Activated CD4-positive, alpha-beta T cell treated with anti-CD3 and anti-CD28 coated beads, Interleukin-2, amount 10 ng/mL, durations not matched to agents 7 days and 5 days (primary cell): Measurements from ENCODE around the gene NCKAP1. TPM values are rescaled to one million over a fixed set of nuclear protein-coding genes. Genes with fewer than 3 reads are reported as not detected.

Experiments
- CTCF ChIA-PET: fragments of 350-600 bp; sonication (Branson Sonifier 250); formaldehyde crosslinking; loops from one replicate; lab custom pipeline; 2021; ENCODE audit warnings: antibody characterized with exemption; lab: Charles Lee
- POLR2A ChIA-PET: fragments of 350-600 bp; sonication (Branson Sonifier 250); formaldehyde crosslinking; loops from one replicate; lab custom pipeline; 2021; ENCODE audit warnings: antibody characterized with exemption; lab: Charles Lee
- DNase-seq: peaks from one replicate; pipeline ENCODE4 v3.0.0-alpha.2; 2020
- H3K27ac Mint-ChIP-seq: one replicate; pipeline ENCODE4 v1.8.0; 2021; ENCODE audit warnings: mild to moderate bottlenecking, moderate library complexity, mixed read lengths
- H3K27me3 Mint-ChIP-seq: one replicate; pipeline ENCODE4 v1.8.0; 2021; ENCODE audit warnings: mixed read lengths
- H3K36me3 Mint-ChIP-seq: one replicate; pipeline ENCODE4 v1.8.0; 2021; ENCODE audit warnings: low read depth, mixed read lengths
- H3K4me1 Mint-ChIP-seq: one replicate; pipeline ENCODE4 v1.8.0; 2021; ENCODE audit warnings: mixed read lengths
- H3K4me3 Mint-ChIP-seq: one replicate; pipeline ENCODE4 v1.8.0; 2021; ENCODE audit warnings: mild to moderate bottlenecking, moderate library complexity, mixed read lengths
- H3K9me3 Mint-ChIP-seq: one replicate; pipeline ENCODE4 v1.8.0; 2021; ENCODE audit warnings: mixed read lengths
- total RNA-seq, 2 experiments: library from RNA; stranded (reverse); gene quantifications; one replicate each; pipeline ENCODE4 v1.2.3, GENCODE V29; 2021

NCKAP1 gene
- under 1 TPM; 0.87 to 0.92 TPM for total RNA-seq

GRCh38 chr2:183038341-183039300, at the start of gene NCKAP1:
NCKAP1 (minus strand) TSS chr2:183038457; CDS start chr2:183038099, 358 bp downstream.
- no peaks in the 10 kb centered on the region for H3K36me3 Mint-ChIP-seq
- peak within 1 kb of the TSS; percentile 75 for H3K4me3 Mint-ChIP-seq
- H3K4me1 Mint-ChIP-seq: peaks cover 28% of the 10 kb centered on the region
- no peaks in the 10 kb centered on the region for H3K9me3 Mint-ChIP-seq
- H3K27ac Mint-ChIP-seq: peak within 1 kb of the TSS; percentile 64
- peaks cover 73% of the 10 kb centered on the region for H3K27me3 Mint-ChIP-seq
- ChIA-PET CTCF (no interaction called here), POLR2A (no interaction called here)
- peak; percentile 73 for DNase-seq

DNA sequence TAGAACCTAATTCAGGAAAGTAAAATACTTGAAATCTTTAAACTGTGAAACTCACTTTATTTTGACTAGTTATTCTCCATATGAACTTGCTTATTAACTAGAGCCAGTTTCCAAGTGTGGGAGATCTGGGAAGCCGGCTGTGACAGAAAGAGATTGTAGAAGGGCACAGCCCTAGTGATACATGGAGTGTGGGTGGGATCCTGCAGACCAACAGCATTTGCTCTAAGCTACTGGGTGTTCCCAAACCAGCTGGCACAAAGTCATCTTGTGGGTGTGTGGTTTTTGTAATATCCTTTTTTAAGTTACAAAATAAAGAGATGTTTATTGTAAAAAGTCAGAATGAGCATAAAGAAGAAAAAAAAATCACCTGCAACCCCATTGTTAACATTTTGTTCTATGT, 43.7 kb upstream of the NCKAP1 start:
- Mint-ChIP-seq H3K27ac (no peak overlapping the region), H3K9me3 (no peaks in the 10 kb centered on the region), H3K4me3 (no peak overlapping the region), H3K4me1 (peaks cover 14% of the 10 kb centered on the region), H3K27me3 (peaks cover 3% of the 10 kb centered on the region), H3K36me3 (no peaks in the 10 kb centered on the region)
- CTCF ChIA-PET: interaction anchor here (0.7 kb wide), 1 partner anchor 28 kb away, joined by 3 read pairs; no protein-coding TSS in a partner anchor
- POLR2A ChIA-PET: no interaction called here
- no peak for DNase-seq

GRCh38 chr2:183079139-183079775, 41.0 kb upstream of the NCKAP1 start:
- H3K27ac Mint-ChIP-seq: peak overlapping the region; percentile 65
- DNase-seq: no peak
- POLR2A ChIA-PET: interaction anchor here (1.2 kb wide), 1 partner anchor 364 kb away, joined by 3 read pairs; no protein-coding TSS in a partner anchor
- peak overlapping the region; percentile 82 for H3K4me3 Mint-ChIP-seq
- H3K9me3 Mint-ChIP-seq: no peaks in the 10 kb centered on the region
- H3K36me3 Mint-ChIP-seq: no peaks in the 10 kb centered on the region
- peaks cover 3% of the 10 kb centered on the region for H3K27me3 Mint-ChIP-seq
- CTCF ChIA-PET: interaction anchor here (0.7 to 1.4 kb wide), 3 partner anchors 14 to 324 kb away, joined by 3 to 4 read pairs (median 3); no protein-coding TSS in a partner anchor
- peaks cover 14% of the 10 kb centered on the region for H3K4me1 Mint-ChIP-seq

- Mint-ChIP-seq H3K4me1 (peaks cover 14% of the 10 kb centered on the region), H3K9me3 (no peaks in the 10 kb centered on the region), H3K27me3 (peaks cover 3% of the 10 kb centered on the region), H3K27ac (peak within 1 kb of the TSS; percentile 65), H3K36me3 (no peaks in the 10 kb centered on the region), H3K4me3 (peak within 1 kb of the TSS; percentile 82)
- CTCF ChIA-PET: interaction anchor here (0.7 to 1.4 kb wide), 3 partner anchors 13 to 323 kb away, joined by 3 to 4 read pairs (median 3); no protein-coding TSS in a partner anchor
- peak; percentile 83 for DNase-seq
- POLR2A ChIA-PET: interaction anchor here (1.2 kb wide), 1 partner anchor 363 kb away, joined by 3 read pairs; no protein-coding TSS in a partner anchor
Observed at GRCh38 chr2:183078464-183079138, 40.3 kb upstream of the NCKAP1 start, which contains the start of gene DUSP19. DUSP19 (plus strand) TSS chr2:183078747; CDS start chr2:183078934, 187 bp downstream.

- DNase-seq: peak; percentile 9
- no peaks in the 10 kb centered on the region for H3K36me3 Mint-ChIP-seq
- peak overlapping the region; percentile 65 for H3K27ac Mint-ChIP-seq
- peak overlapping the region; percentile 82 for H3K4me3 Mint-ChIP-seq
- ChIA-PET CTCF (interaction anchor here (1.4 kb wide), 1 partner anchor 13 kb away, joined by 3 read pairs; no protein-coding TSS in a partner anchor), POLR2A (interaction anchor here (1.2 kb wide), 1 partner anchor 363 kb away, joined by 3 read pairs; no protein-coding TSS in a partner anchor)
- H3K9me3 Mint-ChIP-seq: no peaks in the 10 kb centered on the region
- H3K4me1 Mint-ChIP-seq: peaks cover 14% of the 10 kb centered on the region
- peaks cover 3% of the 10 kb centered on the region for H3K27me3 Mint-ChIP-seq
Observed at GRCh38 chr2:183078163-183078463, 39.9 kb upstream of the NCKAP1 start.

DNA sequence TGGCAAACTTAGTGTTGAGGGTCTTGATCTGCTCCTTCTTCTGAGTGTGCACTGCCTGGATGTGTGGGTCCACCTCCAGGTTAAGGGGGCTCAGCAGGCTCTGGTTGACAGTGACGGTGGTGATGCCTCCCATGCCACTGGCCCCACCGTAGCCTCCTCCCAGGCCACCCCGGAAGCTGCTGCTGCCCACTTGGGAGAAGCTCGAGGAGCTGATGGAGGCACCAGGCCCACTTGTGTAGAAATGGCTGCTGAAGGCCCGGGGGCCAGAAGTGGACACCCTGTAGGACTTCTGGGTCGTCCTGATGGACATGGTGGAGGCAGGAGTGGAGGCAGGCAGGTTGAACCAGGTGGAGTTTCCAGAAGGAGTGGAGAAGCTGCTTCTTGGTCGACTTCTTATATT, 33.9 kb upstream of the NCKAP1 start:
- H3K27me3 Mint-ChIP-seq: no peaks in the 10 kb centered on the region
- no peaks in the 10 kb centered on the region for H3K4me1 Mint-ChIP-seq
- H3K27ac Mint-ChIP-seq: no peak overlapping the region
- no peak overlapping the region for H3K4me3 Mint-ChIP-seq
- H3K9me3 Mint-ChIP-seq: no peaks in the 10 kb centered on the region
- no peak for DNase-seq
- ChIA-PET CTCF (interaction anchor here (0.6 to 0.8 kb wide), 2 partner anchors 19 to 36 kb away, joined by 3 read pairs; no protein-coding TSS in a partner anchor), POLR2A (no interaction called here)
- H3K36me3 Mint-ChIP-seq: no peaks in the 10 kb centered on the region

DNA sequence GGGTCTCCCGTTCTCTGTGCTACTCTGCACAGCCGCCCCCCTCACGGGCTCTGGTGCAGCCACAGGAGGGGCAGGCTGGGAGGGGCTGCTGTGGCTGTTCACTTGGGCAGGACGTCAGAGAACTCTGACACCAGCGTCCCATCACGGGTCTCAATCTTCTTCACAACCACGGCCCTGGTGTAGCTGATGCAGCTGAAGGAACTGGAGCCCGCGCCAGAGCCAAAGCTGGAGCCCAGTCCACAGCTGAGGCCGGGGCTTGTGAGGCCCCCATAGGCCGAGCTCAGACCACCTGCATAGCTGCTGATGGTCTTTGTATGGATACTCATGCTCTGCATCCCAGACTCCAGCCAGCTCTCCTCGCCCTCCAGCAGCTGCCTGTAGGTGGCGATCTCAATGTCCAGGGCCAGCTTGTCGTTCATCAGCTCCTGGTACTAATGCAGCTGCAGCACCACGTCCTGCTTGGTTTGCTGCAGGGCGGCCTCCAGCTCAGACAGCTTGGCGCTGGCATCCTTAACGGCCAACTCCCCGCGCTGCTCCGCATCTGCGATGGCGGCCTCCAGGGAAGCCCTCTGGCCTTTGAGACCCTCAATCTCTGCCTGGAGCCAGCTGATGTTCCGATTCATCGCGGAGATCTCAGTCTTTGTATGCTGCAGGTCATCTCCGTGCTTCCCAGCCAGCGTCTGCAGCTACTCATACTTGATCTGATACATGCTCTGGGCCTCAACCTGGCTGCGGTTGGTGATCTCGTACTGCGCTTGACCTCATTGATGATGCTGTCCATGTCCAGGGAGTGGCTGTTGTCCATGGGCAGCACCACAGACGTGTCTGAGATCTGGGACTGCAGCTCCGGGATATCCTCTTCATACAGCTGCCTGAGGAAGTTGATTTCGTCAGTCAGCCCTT, 32.9 kb upstream of the NCKAP1 start:
- Mint-ChIP-seq H3K9me3 (no peaks in the 10 kb centered on the region), H3K4me1 (no peaks in the 10 kb centered on the region), H3K27me3 (no peaks in the 10 kb centered on the region), H3K4me3 (no peak overlapping the region), H3K27ac (no peak overlapping the region), H3K36me3 (no peaks in the 10 kb centered on the region)
- ChIA-PET POLR2A (no interaction called here), CTCF (interaction anchor here (0.5 to 0.6 kb wide), 3 partner anchors 70 to 833 kb away, joined by 3 to 5 read pairs (median 4); no protein-coding TSS in a partner anchor)
- DNase-seq: no peak

DNA sequence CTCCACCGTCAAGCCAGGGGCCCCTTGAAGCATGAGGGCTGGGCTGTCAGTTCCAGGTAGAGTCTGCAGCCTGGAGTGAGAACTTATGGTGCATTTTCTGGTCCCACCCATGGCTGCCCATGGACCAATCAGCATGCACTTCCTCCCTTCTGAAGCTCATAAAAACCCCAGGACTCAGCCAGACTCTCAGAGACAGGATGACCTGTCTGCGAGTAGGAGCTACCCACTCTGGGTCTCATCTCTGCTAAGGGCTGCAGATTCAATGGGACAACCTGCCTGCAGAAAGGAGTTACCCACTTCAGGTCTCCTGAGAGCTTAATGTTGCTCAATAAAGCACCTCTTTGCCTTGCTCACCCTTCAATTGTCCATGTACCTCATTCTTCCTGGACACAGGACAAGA, 30.9 kb upstream of the NCKAP1 start:
- Mint-ChIP-seq H3K36me3 (no peaks in the 10 kb centered on the region), H3K27ac (no peak overlapping the region), H3K9me3 (no peaks in the 10 kb centered on the region), H3K4me3 (no peak overlapping the region), H3K27me3 (peaks cover 4% of the 10 kb centered on the region), H3K4me1 (no peaks in the 10 kb centered on the region)
- no peak for DNase-seq
- CTCF ChIA-PET: no interaction called here
- POLR2A ChIA-PET: no interaction called here

DNA sequence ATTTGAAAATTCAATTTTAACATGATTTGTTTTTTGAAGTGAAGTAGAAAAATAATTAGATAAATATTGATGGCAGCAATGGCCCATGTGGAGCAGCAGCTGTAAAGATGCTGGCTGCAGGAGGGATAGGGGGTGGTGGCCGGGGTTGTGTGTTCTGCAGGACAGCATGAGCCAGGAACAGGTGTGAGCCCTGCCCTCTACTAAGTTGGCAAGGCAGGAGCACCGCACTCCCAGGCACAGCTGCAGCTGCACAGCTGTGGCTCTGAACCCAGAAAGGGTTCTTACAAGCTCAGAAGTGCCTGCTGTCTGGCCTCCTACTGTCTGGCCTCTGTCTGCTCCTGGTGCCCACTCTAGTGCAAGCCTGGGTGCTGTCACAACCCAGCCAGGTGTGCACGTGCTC, 30.3 kb upstream of the NCKAP1 start:
- H3K36me3 Mint-ChIP-seq: no peaks in the 10 kb centered on the region
- no peaks in the 10 kb centered on the region for H3K4me1 Mint-ChIP-seq
- POLR2A ChIA-PET: no interaction called here
- no peak overlapping the region for H3K4me3 Mint-ChIP-seq
- no peak overlapping the region for H3K27ac Mint-ChIP-seq
- H3K27me3 Mint-ChIP-seq: peaks cover 6% of the 10 kb centered on the region
- CTCF ChIA-PET: no interaction called here
- H3K9me3 Mint-ChIP-seq: no peaks in the 10 kb centered on the region
- DNase-seq: no peak

GRCh38 chr2:183063083-183063482, 24.8 kb upstream of the NCKAP1 start:
- H3K36me3 Mint-ChIP-seq: no peaks in the 10 kb centered on the region
- no peak for DNase-seq
- peaks cover 14% of the 10 kb centered on the region for H3K27me3 Mint-ChIP-seq
- no peak overlapping the region for H3K4me3 Mint-ChIP-seq
- H3K4me1 Mint-ChIP-seq: no peaks in the 10 kb centered on the region
- CTCF ChIA-PET: interaction anchor here (0.6 kb wide), 1 partner anchor 1300 kb away, joined by 3 read pairs; no protein-coding TSS in a partner anchor
- POLR2A ChIA-PET: no interaction called here
- no peaks in the 10 kb centered on the region for H3K9me3 Mint-ChIP-seq
- no peak overlapping the region for H3K27ac Mint-ChIP-seq

- ChIA-PET CTCF (no interaction called here), POLR2A (no interaction called here)
- H3K27me3 Mint-ChIP-seq: peaks cover 19% of the 10 kb centered on the region
- no peak overlapping the region for H3K4me3 Mint-ChIP-seq
- no peak for DNase-seq
- H3K4me1 Mint-ChIP-seq: no peaks in the 10 kb centered on the region
- no peak overlapping the region for H3K27ac Mint-ChIP-seq
- no peaks in the 10 kb centered on the region for H3K36me3 Mint-ChIP-seq
- H3K9me3 Mint-ChIP-seq: no peaks in the 10 kb centered on the region
Observed at GRCh38 chr2:183060571-183061231, 22.4 kb upstream of the NCKAP1 start.
